Vagina (tissue), 2 donors: ENCODE results near the gene GABRQ.

ENCODE experiments used
- CTCF ChIP-seq, 3 experiments: fragments of 450-650 bp in 2 of 3; fragments of 200-600 bp in 1 of 3; sonication (generic) in 1 of 3; IDR thresholded peaks; one replicate each; pipeline ENCODE4 v1.5.1; 2017 to 2019; ENCODE audit warnings: antibody characterized with exemption in 3 of 3, mild to moderate bottlenecking in 2 of 3, moderate library complexity in 2 of 3
- POLR2A ChIP-seq, 2 donors: fragments of 450-650 bp; IDR thresholded peaks; one replicate each; pipeline ENCODE4 v1.6.1; 2017; ENCODE audit warnings: antibody characterized with exemption in 2 of 2, mild to moderate bottlenecking in 2 of 2, moderate library complexity in 2 of 2

GRCh38 chrX:152588206-152588605 is 49.5 kb upstream of the GABRQ start:
- TF ChIP-seq CTCF (IDR thresholded peaks at IDR 0.05) (no peak), POLR2A (IDR thresholded peaks at IDR 0.05) (no peak)
